Neural progenitor cell (in vitro differentiated cells): ENCODE results near the gene GABRB2.

Experiments
- CTCF ChIP-seq: fragments of 200-600 bp; sonication (generic); IDR thresholded peaks from 2 replicates; pipeline ENCODE4 v1.5.1; 2017; ENCODE audit warnings: antibody characterized with exemption, mild to moderate bottlenecking
- EZH2 ChIP-seq: fragments of 200-600 bp; sonication (generic); IDR thresholded peaks from 2 replicates; pipeline ENCODE4 v1.6.1; 2017; ENCODE audit warnings: antibody characterized with exemption, mild to moderate bottlenecking, moderate library complexity

- TF ChIP-seq EZH2 (no peak), CTCF (no peak)
Measured at GRCh38 chr5:161403121-161403520, 143.4 kb downstream of the GABRB2 start.
